B cell (primary cell): ENCODE measurements around the gene RIMS3.

Source experiments
- CTCF ChIP-seq: fragments of 200-600 bp; IDR thresholded peaks from one replicate; pipeline ENCODE4 v1.8.0; 2022; ENCODE audit warnings: antibody characterized with exemption, mild to moderate bottlenecking
- EZH2 ChIP-seq: IDR thresholded peaks from 2 replicates; pipeline ENCODE4 v1.6.1; 2012; ENCODE audit warnings: borderline replicate concordance, low read depth, mild to moderate bottlenecking, moderate library complexity, low read length; ENCODE audit not compliant: insufficient read depth, poor library complexity, severe bottlenecking

DNA sequence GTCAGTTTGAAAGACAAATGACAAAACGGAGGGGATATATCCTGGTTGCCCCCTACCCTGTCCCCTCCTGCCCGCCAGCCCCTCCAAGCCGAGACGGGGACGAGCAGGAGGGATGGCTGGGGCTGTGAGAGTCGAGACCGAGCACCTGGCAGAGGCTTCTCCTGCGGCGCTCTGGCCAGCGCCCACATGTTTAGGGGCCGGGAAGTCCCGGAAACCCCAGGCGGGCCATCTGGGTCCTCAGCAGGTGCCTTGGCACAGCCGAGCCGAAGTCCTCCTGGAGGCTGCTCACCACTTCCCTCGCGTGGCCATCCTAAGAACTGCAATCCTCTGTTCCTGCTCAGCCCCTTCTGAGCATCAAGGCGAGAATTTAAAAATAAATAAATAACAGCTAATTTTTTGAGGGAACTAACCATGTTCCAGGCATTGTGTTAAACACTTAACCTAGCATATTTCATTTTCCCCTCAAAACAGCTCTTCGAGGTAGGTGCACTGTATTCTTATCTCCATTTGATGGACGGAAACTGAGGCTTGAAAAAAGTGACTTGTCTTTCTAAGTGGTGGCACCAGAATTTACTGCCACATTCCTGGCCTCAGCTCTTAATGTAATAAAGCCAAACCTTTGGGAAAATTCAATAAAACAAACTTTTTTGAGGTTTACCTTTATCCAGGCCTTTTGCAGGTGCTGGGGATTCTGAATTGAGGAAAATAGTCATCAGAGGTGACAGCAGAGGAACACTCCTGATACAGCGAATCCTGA lies 3.5 kb upstream of the RIMS3 start:
- TF ChIP-seq CTCF (peak; percentile 94), EZH2 (no peak)
